Neural cell (in vitro differentiated cells): ENCODE measurements around the gene CNP. TPM values are rescaled to one million over a fixed set of nuclear protein-coding genes. Genes with fewer than 3 reads are reported as not detected.

ENCODE experiments used
- H2AFZ ChIP-seq: fragments of 200-600, 300-800 bp; sonication (generic), shearing (Covaris generic); 2 replicates; pipeline ENCODE4 v1.6.0; 2014; ENCODE audit warnings: low read depth, mild to moderate bottlenecking, antibody characterized with exemption, low read length, moderate library complexity
- H3F3A ChIP-seq: fragments of 200-600 bp; shearing (Covaris generic); 2 replicates; pipeline ENCODE4 v1.6.1; 2016; ENCODE audit warnings: mild to moderate bottlenecking, moderate library complexity, mixed read lengths, antibody characterized with exemption, low read length; ENCODE audit not compliant: insufficient read depth, poor library complexity, severe bottlenecking
- H3K27ac ChIP-seq: fragments of 200-600, 300-800 bp; sonication (generic), shearing (Covaris generic); 2 replicates; pipeline ENCODE4 v1.5.1; 2014; ENCODE audit warnings: mild to moderate bottlenecking, low read length, moderate library complexity
- H3K27me3 ChIP-seq: fragments of 300-800, 200-600 bp; sonication (generic), shearing (Covaris generic); 2 replicates; pipeline ENCODE4 v1.6.0; 2014; ENCODE audit warnings: mild to moderate bottlenecking, low read depth, low read length, moderate library complexity; ENCODE audit not compliant: insufficient read depth
- H3K36me3 ChIP-seq: fragments of 300-800, 200-600 bp; sonication (generic), shearing (Covaris generic); 2 replicates; pipeline ENCODE4 v1.5.1; 2014; ENCODE audit warnings: mild to moderate bottlenecking, antibody characterized with exemption, low read length, moderate library complexity; ENCODE audit not compliant: insufficient read depth
- H3K4me2 ChIP-seq: fragments of 300-800, 200-600 bp; sonication (generic), shearing (Covaris generic); 2 replicates; pipeline ENCODE4 v1.6.0; 2014; ENCODE audit warnings: mild to moderate bottlenecking, low read length
- H3K4me3 ChIP-seq: fragments of 300-800, 200-600 bp; sonication (generic), shearing (Covaris generic); 2 replicates; pipeline ENCODE4 v1.5.1; 2014; ENCODE audit warnings: mild to moderate bottlenecking, low read length, moderate library complexity
- H3K79me2 ChIP-seq: fragments of 200-600 bp; shearing (Covaris generic); replicated peaks from 2 replicates; pipeline ENCODE4 v1.6.0; 2014; ENCODE audit warnings: mild to moderate bottlenecking, low read length, moderate library complexity; ENCODE audit not compliant: insufficient read depth
- H3K9ac ChIP-seq: fragments of 300-800, 200-600 bp; sonication (generic), shearing (Covaris generic); 2 replicates; pipeline ENCODE4 v1.6.1; 2016; ENCODE audit warnings: mild to moderate bottlenecking, low read length, mixed read lengths
- H3K9me2 ChIP-seq: fragments of 200-600 bp; shearing (Covaris generic); 2 replicates; pipeline ENCODE4 v1.6.1; 2016; ENCODE audit warnings: mild to moderate bottlenecking, low read length, mixed read lengths; ENCODE audit not compliant: insufficient read depth
- H3K9me3 ChIP-seq: fragments of 200-600, 300-800 bp; sonication (generic), shearing (Covaris generic); 2 replicates; pipeline ENCODE4 v1.6.1; 2016; ENCODE audit warnings: mild to moderate bottlenecking, mixed run types, low read length, moderate library complexity, mixed read lengths
- H4K20me1 ChIP-seq: fragments of 200-600 bp; shearing (Covaris generic); 2 replicates; pipeline ENCODE4 v1.6.1; 2016; ENCODE audit warnings: mild to moderate bottlenecking, mixed run types; ENCODE audit not compliant: insufficient read depth
- CTCF ChIP-seq: fragments of 450-650 bp; IDR thresholded peaks from 2 replicates; pipeline ENCODE4 v1.5.1; 2014; ENCODE audit warnings: antibody characterized with exemption, mild to moderate bottlenecking, moderate library complexity; ENCODE audit not compliant: poor library complexity, severe bottlenecking
- EP300 ChIP-seq: fragments of 450-650 bp; conservative IDR thresholded peaks from 2 replicates; pipeline ENCODE4 v1.6.1; 2014; ENCODE audit warnings: antibody characterized with exemption, mild to moderate bottlenecking, moderate library complexity; ENCODE audit not compliant: poor library complexity, severe bottlenecking
- RAD21 ChIP-seq: fragments of 450-650 bp; conservative IDR thresholded peaks from 2 replicates; pipeline ENCODE4 v1.6.1; 2014; ENCODE audit warnings: antibody characterized with exemption, mild to moderate bottlenecking, moderate library complexity
- REST ChIP-seq: IDR thresholded peaks from 2 replicates; pipeline ENCODE4 v1.6.1; 2012; ENCODE audit warnings: borderline replicate concordance
- SMC3 ChIP-seq: fragments of 450-650 bp; conservative IDR thresholded peaks from 2 replicates; pipeline ENCODE4 v1.6.1; 2014; ENCODE audit warnings: antibody characterized with exemption, mild to moderate bottlenecking, moderate library complexity; ENCODE audit not compliant: poor library complexity
- TAF1 ChIP-seq: IDR thresholded peaks from 2 replicates; pipeline ENCODE4 v1.6.1; 2012; ENCODE audit warnings: low read depth
- polyA plus RNA-seq: library from polyadenylated mRNA; depleted of rRNA; stranded (reverse); fragments of >200 nt; gene quantifications from 2 replicates; pipeline ENCODE4 v1.2.3, GENCODE V29; 2014

CNP gene
- polyA plus RNA-seq, 1 donor from 2014 or later = 27.7 TPM

DNA sequence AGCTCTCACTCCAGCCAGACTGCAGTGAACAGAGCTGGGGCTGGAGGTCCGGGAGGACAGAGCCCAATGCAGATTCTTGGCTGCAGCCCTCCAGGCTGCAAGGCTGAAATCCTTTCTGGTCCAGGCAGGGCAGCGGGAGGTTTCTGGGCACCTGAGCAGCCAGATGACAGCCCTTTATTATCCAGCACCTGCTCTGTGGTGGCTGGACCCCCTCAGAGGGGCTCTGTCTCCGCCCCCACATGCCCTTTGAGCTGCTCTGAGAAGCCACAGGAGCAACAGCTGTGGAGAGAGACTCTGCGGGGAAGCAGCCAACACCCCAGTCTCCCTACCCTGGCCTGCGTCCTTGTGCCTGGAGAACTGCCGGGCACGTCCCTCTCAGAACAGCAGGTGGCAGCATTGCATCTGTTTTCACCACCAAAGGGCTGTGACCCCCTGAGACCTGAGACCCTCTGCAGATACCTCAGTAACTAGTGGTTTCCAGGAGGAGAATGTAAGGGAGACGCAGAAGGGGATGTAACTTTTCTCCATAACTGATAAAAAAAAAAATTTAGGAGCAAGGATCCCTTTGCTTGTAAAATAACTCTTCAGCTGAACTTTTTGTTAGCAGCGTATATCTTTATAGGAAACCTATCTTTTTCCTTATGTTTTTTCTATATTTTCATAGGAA, 3.7 kb upstream of the CNP start:
- no peaks in the 10 kb centered on the region for H4K20me1 ChIP-seq
- H3K4me2 ChIP-seq = no peak overlapping the region
- no peaks in the 10 kb centered on the region for H3F3A ChIP-seq
- no peaks in the 10 kb centered on the region for H3K27me3 ChIP-seq
- H3K36me3 ChIP-seq = no peaks in the 10 kb centered on the region
- H2AFZ ChIP-seq = no peak overlapping the region
- TF ChIP-seq EP300 (no peak), TAF1 (no peak), RAD21 (peak; percentile 82), CTCF (peak; percentile 90), SMC3 (peak; percentile 81)
- H3K4me3 ChIP-seq = no peak overlapping the region
- no peaks in the 10 kb centered on the region for H3K9me3 ChIP-seq
- no peak overlapping the region for H3K27ac ChIP-seq
- H3K9me2 ChIP-seq = no peaks in the 10 kb centered on the region
- peaks cover 8% of the 10 kb centered on the region for H3K79me2 ChIP-seq
- peak overlapping the region; percentile 10 for H3K9ac ChIP-seq

GRCh38 chr17:41965694-41966462, 717 bp upstream of the CNP start:
- no peak for TF ChIP-seq SMC3
- no peak for TF ChIP-seq REST
- no peak for TF ChIP-seq CTCF
- H3K4me2 ChIP-seq = peak overlapping the region; percentile 37
- H2AFZ ChIP-seq = no peak overlapping the region
- H3K9ac ChIP-seq = peak overlapping the region; percentile 85
- H3K27ac ChIP-seq = no peak overlapping the region
- H3K27me3 ChIP-seq = no peaks in the 10 kb centered on the region
- no peaks in the 10 kb centered on the region for H3F3A ChIP-seq
- peaks cover 15% of the 10 kb centered on the region for H3K79me2 ChIP-seq
- no peaks in the 10 kb centered on the region for H3K9me2 ChIP-seq
- H4K20me1 ChIP-seq = no peaks in the 10 kb centered on the region
- peaks cover 5% of the 10 kb centered on the region for H3K36me3 ChIP-seq
- peak overlapping the region; percentile 91 for H3K4me3 ChIP-seq
- no peaks in the 10 kb centered on the region for H3K9me3 ChIP-seq
